Neural cell (in vitro differentiated cells): ENCODE measurements around the gene SNX13. TPM values are rescaled to one million over a fixed set of nuclear protein-coding genes. Genes with fewer than 3 reads are reported as not detected.

Experiments
- H2AFZ ChIP-seq: fragments of 200-600, 300-800 bp; sonication (generic), shearing (Covaris generic); 2 replicates; pipeline ENCODE4 v1.6.0; 2014; ENCODE audit warnings: low read depth, mild to moderate bottlenecking, antibody characterized with exemption, low read length, moderate library complexity
- H3F3A ChIP-seq: fragments of 200-600 bp; shearing (Covaris generic); 2 replicates; pipeline ENCODE4 v1.6.1; 2016; ENCODE audit warnings: mild to moderate bottlenecking, moderate library complexity, mixed read lengths, antibody characterized with exemption, low read length; ENCODE audit not compliant: insufficient read depth, poor library complexity, severe bottlenecking
- H3K27ac ChIP-seq: fragments of 200-600, 300-800 bp; sonication (generic), shearing (Covaris generic); 2 replicates; pipeline ENCODE4 v1.5.1; 2014; ENCODE audit warnings: mild to moderate bottlenecking, low read length, moderate library complexity
- H3K27me3 ChIP-seq: fragments of 300-800, 200-600 bp; sonication (generic), shearing (Covaris generic); 2 replicates; pipeline ENCODE4 v1.6.0; 2014; ENCODE audit warnings: mild to moderate bottlenecking, low read depth, low read length, moderate library complexity; ENCODE audit not compliant: insufficient read depth
- H3K36me3 ChIP-seq: fragments of 300-800, 200-600 bp; sonication (generic), shearing (Covaris generic); 2 replicates; pipeline ENCODE4 v1.5.1; 2014; ENCODE audit warnings: mild to moderate bottlenecking, antibody characterized with exemption, low read length, moderate library complexity; ENCODE audit not compliant: insufficient read depth
- H3K4me2 ChIP-seq: fragments of 300-800, 200-600 bp; sonication (generic), shearing (Covaris generic); 2 replicates; pipeline ENCODE4 v1.6.0; 2014; ENCODE audit warnings: mild to moderate bottlenecking, low read length
- H3K4me3 ChIP-seq: fragments of 300-800, 200-600 bp; sonication (generic), shearing (Covaris generic); 2 replicates; pipeline ENCODE4 v1.5.1; 2014; ENCODE audit warnings: mild to moderate bottlenecking, low read length, moderate library complexity
- H3K79me2 ChIP-seq: fragments of 200-600 bp; shearing (Covaris generic); replicated peaks from 2 replicates; pipeline ENCODE4 v1.6.0; 2014; ENCODE audit warnings: mild to moderate bottlenecking, low read length, moderate library complexity; ENCODE audit not compliant: insufficient read depth
- H3K9ac ChIP-seq: fragments of 300-800, 200-600 bp; sonication (generic), shearing (Covaris generic); 2 replicates; pipeline ENCODE4 v1.6.1; 2016; ENCODE audit warnings: mild to moderate bottlenecking, low read length, mixed read lengths
- H3K9me2 ChIP-seq: fragments of 200-600 bp; shearing (Covaris generic); 2 replicates; pipeline ENCODE4 v1.6.1; 2016; ENCODE audit warnings: mild to moderate bottlenecking, low read length, mixed read lengths; ENCODE audit not compliant: insufficient read depth
- H3K9me3 ChIP-seq: fragments of 200-600, 300-800 bp; sonication (generic), shearing (Covaris generic); 2 replicates; pipeline ENCODE4 v1.6.1; 2016; ENCODE audit warnings: mild to moderate bottlenecking, mixed run types, low read length, moderate library complexity, mixed read lengths
- H4K20me1 ChIP-seq: fragments of 200-600 bp; shearing (Covaris generic); 2 replicates; pipeline ENCODE4 v1.6.1; 2016; ENCODE audit warnings: mild to moderate bottlenecking, mixed run types; ENCODE audit not compliant: insufficient read depth
- EP300 ChIP-seq: fragments of 450-650 bp; conservative IDR thresholded peaks from 2 replicates; pipeline ENCODE4 v1.6.1; 2014; ENCODE audit warnings: antibody characterized with exemption, mild to moderate bottlenecking, moderate library complexity; ENCODE audit not compliant: poor library complexity, severe bottlenecking
- EZH2 ChIP-seq: fragments of 200-600, 300-800 bp; shearing (Covaris generic), sonication (generic); IDR thresholded peaks from 2 replicates; pipeline ENCODE4 v1.6.1; 2014; ENCODE audit warnings: antibody characterized with exemption, low read length, borderline replicate concordance, mild to moderate bottlenecking; ENCODE audit not compliant: insufficient read depth, poor library complexity, severe bottlenecking
- MXI1 ChIP-seq: fragments of 450-650 bp; conservative IDR thresholded peaks from 2 replicates; pipeline ENCODE4 v1.6.1; 2014; ENCODE audit warnings: antibody characterized with exemption, mild to moderate bottlenecking; ENCODE audit not compliant: poor library complexity, severe bottlenecking
- POLR2AphosphoS5 ChIP-seq: IDR thresholded peaks from 2 replicates; pipeline ENCODE4 v1.6.1; 2012
- RAD21 ChIP-seq: fragments of 450-650 bp; conservative IDR thresholded peaks from 2 replicates; pipeline ENCODE4 v1.6.1; 2014; ENCODE audit warnings: antibody characterized with exemption, mild to moderate bottlenecking, moderate library complexity
- SMC3 ChIP-seq: fragments of 450-650 bp; conservative IDR thresholded peaks from 2 replicates; pipeline ENCODE4 v1.6.1; 2014; ENCODE audit warnings: antibody characterized with exemption, mild to moderate bottlenecking, moderate library complexity; ENCODE audit not compliant: poor library complexity
- TAF1 ChIP-seq: IDR thresholded peaks from 2 replicates; pipeline ENCODE4 v1.6.1; 2012; ENCODE audit warnings: low read depth
- polyA plus RNA-seq: library from polyadenylated mRNA; depleted of rRNA; stranded (reverse); fragments of >200 nt; gene quantifications from 2 replicates; pipeline ENCODE4 v1.2.3, GENCODE V29; 2014
- TF ChIP-seq, protein P1 (sequence below): fragments of 450-650 bp; IDR thresholded peaks from 2 replicates; pipeline ENCODE4 v1.5.1; 2014; ENCODE audit warnings: antibody characterized with exemption, mild to moderate bottlenecking, moderate library complexity; ENCODE audit not compliant: poor library complexity, severe bottlenecking
- TF ChIP-seq, protein P2 (sequence below): IDR thresholded peaks from 2 replicates; pipeline ENCODE4 v1.6.1; 2012; ENCODE audit warnings: borderline replicate concordance

SNX13 gene
- polyA plus RNA-seq, 1 donor from 2014 or later = 50.6 TPM

DNA sequence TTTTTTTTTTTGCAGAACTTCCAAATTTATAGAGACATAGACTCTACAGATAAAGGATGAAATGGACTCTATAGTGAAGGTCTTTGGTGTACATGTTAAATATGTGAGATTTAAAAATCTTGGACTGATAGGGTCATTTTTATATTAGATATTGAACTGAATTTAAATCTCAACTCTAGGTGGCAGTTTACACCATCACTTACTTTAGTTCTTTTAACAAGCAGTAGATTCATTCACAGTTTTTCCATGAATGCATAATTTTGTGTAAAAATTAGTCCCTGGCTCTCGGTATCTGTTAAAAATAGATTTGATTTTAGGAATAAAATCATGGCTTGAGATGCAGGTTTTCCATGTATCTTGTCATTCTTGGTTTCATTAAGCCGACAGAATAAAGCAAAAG is 31.1 kb upstream of the SNX13 start:
- TF ChIP-seq EZH2 (no peak), SMC3 (peak; percentile 65), RAD21 (peak; percentile 72), MXI1 (no peak), EP300 (no peak), POLR2AphosphoS5 (no peak), TAF1 (no peak)
- TF ChIP-seq, protein P1, sequence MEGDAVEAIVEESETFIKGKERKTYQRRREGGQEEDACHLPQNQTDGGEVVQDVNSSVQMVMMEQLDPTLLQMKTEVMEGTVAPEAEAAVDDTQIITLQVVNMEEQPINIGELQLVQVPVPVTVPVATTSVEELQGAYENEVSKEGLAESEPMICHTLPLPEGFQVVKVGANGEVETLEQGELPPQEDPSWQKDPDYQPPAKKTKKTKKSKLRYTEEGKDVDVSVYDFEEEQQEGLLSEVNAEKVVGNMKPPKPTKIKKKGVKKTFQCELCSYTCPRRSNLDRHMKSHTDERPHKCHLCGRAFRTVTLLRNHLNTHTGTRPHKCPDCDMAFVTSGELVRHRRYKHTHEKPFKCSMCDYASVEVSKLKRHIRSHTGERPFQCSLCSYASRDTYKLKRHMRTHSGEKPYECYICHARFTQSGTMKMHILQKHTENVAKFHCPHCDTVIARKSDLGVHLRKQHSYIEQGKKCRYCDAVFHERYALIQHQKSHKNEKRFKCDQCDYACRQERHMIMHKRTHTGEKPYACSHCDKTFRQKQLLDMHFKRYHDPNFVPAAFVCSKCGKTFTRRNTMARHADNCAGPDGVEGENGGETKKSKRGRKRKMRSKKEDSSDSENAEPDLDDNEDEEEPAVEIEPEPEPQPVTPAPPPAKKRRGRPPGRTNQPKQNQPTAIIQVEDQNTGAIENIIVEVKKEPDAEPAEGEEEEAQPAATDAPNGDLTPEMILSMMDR = peak; percentile 60
- TF ChIP-seq, protein P2, sequence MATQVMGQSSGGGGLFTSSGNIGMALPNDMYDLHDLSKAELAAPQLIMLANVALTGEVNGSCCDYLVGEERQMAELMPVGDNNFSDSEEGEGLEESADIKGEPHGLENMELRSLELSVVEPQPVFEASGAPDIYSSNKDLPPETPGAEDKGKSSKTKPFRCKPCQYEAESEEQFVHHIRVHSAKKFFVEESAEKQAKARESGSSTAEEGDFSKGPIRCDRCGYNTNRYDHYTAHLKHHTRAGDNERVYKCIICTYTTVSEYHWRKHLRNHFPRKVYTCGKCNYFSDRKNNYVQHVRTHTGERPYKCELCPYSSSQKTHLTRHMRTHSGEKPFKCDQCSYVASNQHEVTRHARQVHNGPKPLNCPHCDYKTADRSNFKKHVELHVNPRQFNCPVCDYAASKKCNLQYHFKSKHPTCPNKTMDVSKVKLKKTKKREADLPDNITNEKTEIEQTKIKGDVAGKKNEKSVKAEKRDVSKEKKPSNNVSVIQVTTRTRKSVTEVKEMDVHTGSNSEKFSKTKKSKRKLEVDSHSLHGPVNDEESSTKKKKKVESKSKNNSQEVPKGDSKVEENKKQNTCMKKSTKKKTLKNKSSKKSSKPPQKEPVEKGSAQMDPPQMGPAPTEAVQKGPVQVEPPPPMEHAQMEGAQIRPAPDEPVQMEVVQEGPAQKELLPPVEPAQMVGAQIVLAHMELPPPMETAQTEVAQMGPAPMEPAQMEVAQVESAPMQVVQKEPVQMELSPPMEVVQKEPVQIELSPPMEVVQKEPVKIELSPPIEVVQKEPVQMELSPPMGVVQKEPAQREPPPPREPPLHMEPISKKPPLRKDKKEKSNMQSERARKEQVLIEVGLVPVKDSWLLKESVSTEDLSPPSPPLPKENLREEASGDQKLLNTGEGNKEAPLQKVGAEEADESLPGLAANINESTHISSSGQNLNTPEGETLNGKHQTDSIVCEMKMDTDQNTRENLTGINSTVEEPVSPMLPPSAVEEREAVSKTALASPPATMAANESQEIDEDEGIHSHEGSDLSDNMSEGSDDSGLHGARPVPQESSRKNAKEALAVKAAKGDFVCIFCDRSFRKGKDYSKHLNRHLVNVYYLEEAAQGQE = no peak
- Histone ChIP-seq H3K4me3 (no peak overlapping the region), H4K20me1 (no peaks in the 10 kb centered on the region), H3K9me2 (no peaks in the 10 kb centered on the region), H2AFZ (no peak overlapping the region), H3K9ac (no peak overlapping the region), H3K79me2 (no peaks in the 10 kb centered on the region), H3K27me3 (no peaks in the 10 kb centered on the region), H3K4me2 (no peak overlapping the region), H3K27ac (no peak overlapping the region), H3K36me3 (no peaks in the 10 kb centered on the region), H3K9me3 (no peaks in the 10 kb centered on the region), H3F3A (no peaks in the 10 kb centered on the region)

DNA sequence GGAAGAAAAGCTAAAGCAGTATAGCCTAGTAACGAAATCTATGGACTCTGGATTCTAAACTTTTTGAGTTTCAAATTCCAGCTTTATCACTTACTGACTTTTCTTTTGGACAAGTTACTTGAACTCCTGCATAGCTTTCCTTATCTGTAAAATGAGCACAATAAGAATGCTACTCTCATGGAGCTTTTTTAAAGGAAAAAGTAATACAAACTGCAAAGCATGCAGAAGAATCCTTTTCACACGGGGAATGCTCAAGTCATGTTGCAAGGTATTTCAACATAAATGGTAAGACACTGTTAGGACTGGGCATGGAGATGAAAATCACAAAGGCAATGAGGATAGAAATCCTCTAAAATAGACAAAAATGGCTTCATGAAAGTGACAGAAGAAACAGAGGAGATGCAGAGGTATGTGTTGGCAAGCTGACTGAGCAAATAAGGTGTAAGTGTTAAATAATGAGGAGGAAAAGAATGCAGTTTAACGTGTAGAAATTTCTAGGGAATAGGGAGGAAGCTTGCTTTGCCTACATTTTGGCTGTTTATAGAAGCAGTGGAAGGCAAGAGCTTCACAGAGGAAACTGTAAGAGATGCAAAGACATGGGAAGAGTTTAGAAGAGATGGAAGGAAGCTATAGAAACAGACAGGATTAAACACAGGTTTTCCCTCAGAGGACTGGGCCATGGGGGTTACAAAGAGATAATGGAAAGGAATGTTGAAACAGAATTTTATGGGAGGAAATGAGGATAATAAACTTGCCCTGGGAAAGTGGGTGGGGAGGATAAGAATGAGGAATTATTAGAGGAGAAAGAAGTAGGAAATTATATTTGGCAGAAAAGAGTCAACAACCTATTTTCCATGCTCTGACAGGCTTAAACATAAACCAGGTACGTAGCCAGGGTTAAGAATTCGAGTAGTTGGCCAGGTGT is 28.8 kb upstream of the SNX13 start:
- Histone ChIP-seq H3K9me3 (no peaks in the 10 kb centered on the region), H3F3A (no peaks in the 10 kb centered on the region), H3K4me3 (no peak overlapping the region), H3K9me2 (no peaks in the 10 kb centered on the region), H3K36me3 (no peaks in the 10 kb centered on the region), H3K27me3 (no peaks in the 10 kb centered on the region), H3K9ac (no peak overlapping the region), H4K20me1 (no peaks in the 10 kb centered on the region), H2AFZ (no peak overlapping the region), H3K27ac (no peak overlapping the region), H3K79me2 (no peaks in the 10 kb centered on the region), H3K4me2 (no peak overlapping the region)
- TF ChIP-seq MXI1 = no peak
- TF ChIP-seq, protein P1 = no peak
- no peak for TF ChIP-seq RAD21
- no peak for TF ChIP-seq TAF1
- TF ChIP-seq, protein P2 = no peak
- TF ChIP-seq EP300 = no peak
- no peak for TF ChIP-seq POLR2AphosphoS5
- no peak for TF ChIP-seq SMC3
- no peak for TF ChIP-seq EZH2
